ENCODE data around the gene CENPN. TPM values are rescaled to one million over a fixed set of nuclear protein-coding genes. Genes with fewer than 3 reads are reported as not detected.

CENPN gene
- total and polyA plus RNA-seq, 10 donors: 2.2 to 12.7 (median 6.2) TPM

GRCh38 chr16:81014672-81015071, 7.7 kb downstream of the CENPN start:
- DNase-seq: no peak
- Histone ChIP-seq H3K36me3 (peaks cover 0 to 80% (median 34%) of the 10 kb centered on the region in 6 donors), H3K4me3 (no peak overlapping the region), H3K4me1 (no peaks in the 10 kb centered on the region), H3K9me3 (no peaks in the 10 kb centered on the region), H3K27me3 (replicated peaks in 1 of 7) (no peaks in the 10 kb centered on the region), H3K27ac (no peak overlapping the region)
- WGBS, 5 donors: 86 to 97% (median 96%) methylated on average over 2 of the region's 2 CpGs
- intact Hi-C loops (cut with DNase I; ENCODE audit: low total_unique reads): no loop called here
- no peak for TF ChIP-seq POLR2A (IDR thresholded peaks at IDR 0.05)

DNA sequence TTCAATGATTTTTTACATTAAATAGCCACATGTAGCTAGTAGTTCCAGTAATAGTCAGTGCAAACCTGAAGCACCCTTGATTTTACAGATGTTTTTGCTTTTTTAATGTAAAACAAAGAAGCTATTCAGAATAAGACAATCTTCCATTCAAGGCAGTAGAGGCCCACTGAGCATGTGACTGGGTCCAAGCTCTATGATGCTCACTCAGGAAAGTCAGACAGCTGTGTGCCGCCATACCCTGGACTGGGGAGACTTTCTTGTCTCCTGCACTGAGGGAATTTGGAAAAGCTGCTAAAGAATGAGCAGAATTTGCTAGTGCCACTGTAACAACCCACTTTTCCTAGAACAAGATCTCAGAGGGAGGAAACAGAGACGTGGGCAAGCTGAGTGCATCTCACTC, 11.5 kb downstream of the CENPN start:
- no peak overlapping the region for H3K4me3 ChIP-seq
- DNase-seq: no peak
- H3K27me3 ChIP-seq (replicated peaks in 1 of 7): no peaks in the 10 kb centered on the region
- H3K36me3 ChIP-seq: peaks cover 0 to 100% (median 56%) of the 10 kb centered on the region in 6 donors
- H3K27ac ChIP-seq: no peak overlapping the region
- intact Hi-C loops (cut with DNase I; ENCODE audit: low total_unique reads): no loop called here
- H3K4me1 ChIP-seq: no peaks in the 10 kb centered on the region
- TF ChIP-seq POLR2A (IDR thresholded peaks at IDR 0.05) (no peak), POLR2AphosphoS5 (IDR thresholded peaks at IDR 0.05) (no peak)
- TF ChIP-seq, protein P1, sequence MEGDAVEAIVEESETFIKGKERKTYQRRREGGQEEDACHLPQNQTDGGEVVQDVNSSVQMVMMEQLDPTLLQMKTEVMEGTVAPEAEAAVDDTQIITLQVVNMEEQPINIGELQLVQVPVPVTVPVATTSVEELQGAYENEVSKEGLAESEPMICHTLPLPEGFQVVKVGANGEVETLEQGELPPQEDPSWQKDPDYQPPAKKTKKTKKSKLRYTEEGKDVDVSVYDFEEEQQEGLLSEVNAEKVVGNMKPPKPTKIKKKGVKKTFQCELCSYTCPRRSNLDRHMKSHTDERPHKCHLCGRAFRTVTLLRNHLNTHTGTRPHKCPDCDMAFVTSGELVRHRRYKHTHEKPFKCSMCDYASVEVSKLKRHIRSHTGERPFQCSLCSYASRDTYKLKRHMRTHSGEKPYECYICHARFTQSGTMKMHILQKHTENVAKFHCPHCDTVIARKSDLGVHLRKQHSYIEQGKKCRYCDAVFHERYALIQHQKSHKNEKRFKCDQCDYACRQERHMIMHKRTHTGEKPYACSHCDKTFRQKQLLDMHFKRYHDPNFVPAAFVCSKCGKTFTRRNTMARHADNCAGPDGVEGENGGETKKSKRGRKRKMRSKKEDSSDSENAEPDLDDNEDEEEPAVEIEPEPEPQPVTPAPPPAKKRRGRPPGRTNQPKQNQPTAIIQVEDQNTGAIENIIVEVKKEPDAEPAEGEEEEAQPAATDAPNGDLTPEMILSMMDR (IDR thresholded peaks at IDR 0.05 in 8 of 11, conservative IDR thresholded peaks at IDR 0.05 in 3 of 11): no peak
- H3K9me3 ChIP-seq: no peaks in the 10 kb centered on the region
- WGBS, 5 donors: 93 to 100% (median 98%) methylated on average over 2 of the region's 2 CpGs

GRCh38 chr16:81026429-81026828, 19.4 kb downstream of the CENPN start:
- H3K36me3 ChIP-seq: peaks cover 0 to 85% (median 15%) of the 10 kb centered on the region in 6 donors
- intact Hi-C loops (cut with DNase I; ENCODE audit: low total_unique reads): no loop called here
- H3K9me3 ChIP-seq: no peaks in the 10 kb centered on the region
- no peak overlapping the region for H3K27ac ChIP-seq
- TF ChIP-seq POLR2A (IDR thresholded peaks at IDR 0.05): no peak
- TF ChIP-seq, protein P1 (IDR thresholded peaks at IDR 0.05 in 8 of 11, conservative IDR thresholded peaks at IDR 0.05 in 3 of 11): no peak
- no peak for TF ChIP-seq POLR2AphosphoS5 (IDR thresholded peaks at IDR 0.05)
- H3K4me3 ChIP-seq: no peak overlapping the region
- DNase-seq: no peak
- WGBS, 5 donors: 86 to 97% (median 94%) methylated on average over 4 of the region's 4 CpGs
- no peaks in the 10 kb centered on the region for H3K4me1 ChIP-seq
- no peaks in the 10 kb centered on the region for H3K27me3 ChIP-seq (replicated peaks in 1 of 7)

DNA sequence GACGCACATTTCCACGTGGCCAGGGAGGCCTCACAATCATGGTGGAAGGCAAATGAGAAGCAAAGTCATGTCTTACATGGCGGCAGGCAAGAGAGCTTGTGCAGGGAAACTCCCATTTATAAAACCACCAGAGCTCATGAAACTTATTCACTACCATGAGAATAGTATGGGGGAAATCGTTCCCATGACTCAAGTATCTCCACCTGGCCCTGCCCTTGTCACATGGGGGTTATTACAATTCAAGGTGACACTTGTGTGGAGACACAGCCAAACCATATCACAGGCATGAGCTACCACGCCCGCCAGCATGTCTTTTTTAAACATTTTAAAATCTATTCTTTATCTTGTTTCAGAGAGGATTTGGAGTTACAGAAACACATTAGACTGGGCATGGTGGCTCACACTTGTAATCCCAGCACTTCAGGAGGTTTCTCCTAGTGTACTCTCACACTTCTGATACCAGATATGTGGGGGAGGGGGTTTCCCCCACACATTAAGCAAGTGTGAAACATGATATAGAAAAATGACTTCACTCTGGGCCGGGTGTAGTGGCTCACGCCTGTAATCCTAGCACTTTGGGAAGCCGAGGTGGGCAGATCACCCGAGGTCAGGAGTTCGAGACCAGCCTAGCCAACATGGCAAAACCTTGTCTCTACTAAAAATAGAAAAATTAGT, 23.1 kb downstream of the CENPN start:
- Histone ChIP-seq H3K36me3 (peaks cover 0 to 48% (median 6%) of the 10 kb centered on the region in 6 donors), H3K4me3 (no peak overlapping the region), H3K9me3 (no peaks in the 10 kb centered on the region), H3K27me3 (replicated peaks in 1 of 7) (no peaks in the 10 kb centered on the region), H3K27ac (no peak overlapping the region), H3K4me1 (peaks cover 0 to 1% (median 0%) of the 10 kb centered on the region in 6 donors)
- no peak for TF ChIP-seq POLR2A (IDR thresholded peaks at IDR 0.05)
- TF ChIP-seq, protein P1 (IDR thresholded peaks at IDR 0.05 in 8 of 11, conservative IDR thresholded peaks at IDR 0.05 in 3 of 11): no peak
- TF ChIP-seq POLR2AphosphoS5 (IDR thresholded peaks at IDR 0.05): no peak
- WGBS, 5 donors: 81 to 96% (median 93%) methylated on average over 11 of the region's 11 CpGs
- intact Hi-C loops (cut with DNase I; ENCODE audit: low total_unique reads): no loop called here
- DNase-seq: no peak
